Stimulated activated CD8-positive, alpha-beta memory T cell treated with anti-CD3 and anti-CD28 coated beads, Interleukin-4, amount 100 ng/mL, for 4 hours (primary cell): ENCODE data around the gene WDR35.

ENCODE experiments used
- DNase-seq, 2 donors: peaks; one replicate each; pipeline ENCODE4 v3.0.0-alpha.2; 2020; ENCODE audit warnings: low read depth in 2 of 2, low spot score in 1 of 2

Gene WDR35

GRCh38 chr2:19989667-19990415 is at the start of gene WDR35:
Gene WDR35 (minus strand): TSS chr2:19990105. CDS start chr2:19990015, 90 bp downstream.
- DNase-seq = peak; percentile 81 to 82

GRCh38 chr2:20037660-20038059 is 47.8 kb upstream of the WDR35 start:
- DNase-seq = no peak

DNA sequence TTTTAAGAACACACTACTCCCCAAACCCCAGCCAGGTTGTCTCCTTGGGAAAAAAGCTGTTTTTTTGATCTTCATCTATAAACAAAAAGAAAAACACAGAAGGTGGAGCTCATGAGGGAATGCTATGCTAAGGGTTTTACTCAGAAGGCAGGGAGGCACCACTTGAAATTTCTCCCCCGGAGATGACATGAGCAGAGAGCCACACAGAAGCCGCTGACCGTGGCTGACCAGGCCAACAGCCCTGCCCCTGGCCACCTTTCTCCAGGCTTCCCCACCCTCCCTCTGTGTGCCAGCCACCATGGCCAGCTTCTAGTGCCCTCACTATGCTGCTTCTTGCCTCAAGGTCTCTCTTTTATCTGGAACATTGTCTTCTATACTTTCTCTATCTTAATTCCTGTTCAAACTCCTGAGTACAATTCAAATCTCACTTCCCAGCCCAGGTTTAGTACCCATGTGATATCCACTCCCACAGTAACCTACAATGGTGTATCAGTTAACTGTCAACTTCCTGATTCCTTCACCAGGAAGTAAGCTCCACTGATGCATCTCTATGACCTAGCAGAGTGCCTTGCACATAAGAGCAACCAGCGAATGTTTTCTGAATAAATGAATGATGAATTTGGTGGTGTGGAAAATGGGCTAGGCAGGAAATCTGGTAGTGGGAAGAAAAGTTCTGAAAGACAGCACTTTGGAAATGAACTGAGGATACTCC is 46.2 kb upstream of the WDR35 start:
- DNase-seq = no peak

- no peak for DNase-seq
These were observed 44.9 kb upstream of the WDR35 start for GRCh38 chr2:20034821-20035220.

DNA sequence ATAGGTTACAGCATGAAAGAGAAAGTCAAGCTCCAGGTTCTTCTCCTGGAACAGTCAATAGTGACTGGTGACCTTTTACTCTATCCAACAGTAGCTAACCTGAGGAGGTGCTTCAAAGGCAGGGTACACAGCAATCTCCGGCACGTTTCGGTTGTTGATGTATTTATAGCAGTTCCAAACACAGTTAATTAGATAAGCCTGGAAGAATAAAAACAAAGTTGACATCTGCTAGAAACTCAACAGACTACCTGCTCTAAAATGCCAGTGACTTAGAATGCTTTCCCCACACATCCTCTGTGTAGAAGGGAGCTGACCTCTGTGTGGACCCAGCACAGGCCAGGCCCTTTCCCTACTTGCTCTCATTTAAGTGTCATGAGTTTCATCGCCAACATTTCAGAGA is 44.3 kb upstream of the WDR35 start:
- DNase-seq = no peak

- DNase-seq = no peak
These were observed 43.4 kb upstream of the WDR35 start for GRCh38 chr2:20033322-20033721.

DNA sequence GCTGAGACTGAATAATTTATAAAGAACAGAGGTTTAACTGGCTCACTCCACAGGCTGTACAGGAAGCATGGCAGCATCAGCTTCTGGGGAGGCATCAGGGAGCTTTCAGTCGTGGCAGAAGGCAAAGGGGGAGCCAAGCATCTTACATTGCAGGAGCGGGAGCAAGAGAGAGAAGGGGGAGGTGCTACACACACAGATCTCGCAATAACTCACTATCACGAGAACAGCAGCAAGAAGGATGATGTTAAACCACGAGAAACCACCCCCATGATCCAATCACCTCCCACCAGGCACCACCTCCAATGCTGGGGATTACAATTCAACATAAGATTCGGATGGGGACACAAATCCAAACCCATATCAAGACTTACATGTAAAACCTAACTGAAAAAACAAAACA is 40.3 kb upstream of the WDR35 start:
- DNase-seq = no peak

- DNase-seq = no peak
These were observed 38.0 kb upstream of the WDR35 start for GRCh38 chr2:20027705-20028434.

- no peak for DNase-seq
These were observed 37.4 kb upstream of the WDR35 start for GRCh38 chr2:20027260-20027677.

GRCh38 chr2:20025065-20025786 is 35.3 kb upstream of the WDR35 start:
- DNase-seq = no peak

- DNase-seq = no peak
These were observed 33.8 kb upstream of the WDR35 start for GRCh38 chr2:20023688-20024087.

- DNase-seq = no peak
These were observed 31.6 kb upstream of the WDR35 start for GRCh38 chr2:20021405-20022009.

GRCh38 chr2:20019747-20020146 is 29.8 kb upstream of the WDR35 start:
- DNase-seq = no peak

DNA sequence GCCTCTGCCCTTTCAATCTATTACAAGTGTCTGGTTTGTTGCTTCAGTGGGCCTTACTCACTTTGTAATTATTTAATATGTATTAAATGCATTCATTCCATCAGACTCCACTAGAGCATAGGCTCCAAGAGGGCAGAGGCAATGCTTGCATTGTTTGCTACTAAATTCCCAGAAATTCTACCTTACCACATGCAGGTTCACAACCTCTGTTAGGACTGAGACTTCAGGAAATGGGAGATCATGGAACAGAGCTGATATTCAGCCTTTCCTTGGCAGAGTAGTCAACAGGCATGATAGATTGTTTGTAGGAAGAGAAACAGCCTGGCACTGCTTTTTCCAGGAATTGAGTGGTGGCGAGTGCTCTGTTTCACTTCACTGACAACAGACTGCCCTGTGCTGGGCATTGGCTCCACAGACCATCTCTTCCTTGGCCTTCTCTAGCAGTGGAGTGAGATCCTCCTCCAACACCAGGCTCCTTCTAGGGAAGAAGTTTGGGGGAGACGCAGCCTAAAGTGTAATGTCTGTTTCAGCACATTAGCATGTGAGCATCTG is 28.8 kb upstream of the WDR35 start:
- no peak for DNase-seq

DNA sequence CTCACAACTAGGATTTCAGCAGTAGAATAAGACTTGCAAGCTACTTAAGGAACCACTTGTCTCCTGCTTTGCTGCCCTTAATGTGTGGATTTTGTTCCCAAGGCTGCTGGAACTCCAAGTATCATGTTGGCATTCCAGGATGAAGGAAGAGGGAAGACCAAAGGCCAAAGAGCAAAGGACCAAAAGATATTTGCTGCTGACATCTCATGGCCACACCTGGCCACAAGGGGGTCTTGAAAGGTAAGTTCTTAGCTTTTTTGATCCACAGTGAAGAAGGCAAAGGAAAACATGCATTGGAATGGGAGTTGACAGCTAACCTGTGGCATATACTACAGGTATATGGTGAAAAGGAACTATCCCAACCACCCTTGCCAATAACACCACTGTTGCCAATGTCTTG is 26.4 kb upstream of the WDR35 start:
- no peak for DNase-seq

DNA sequence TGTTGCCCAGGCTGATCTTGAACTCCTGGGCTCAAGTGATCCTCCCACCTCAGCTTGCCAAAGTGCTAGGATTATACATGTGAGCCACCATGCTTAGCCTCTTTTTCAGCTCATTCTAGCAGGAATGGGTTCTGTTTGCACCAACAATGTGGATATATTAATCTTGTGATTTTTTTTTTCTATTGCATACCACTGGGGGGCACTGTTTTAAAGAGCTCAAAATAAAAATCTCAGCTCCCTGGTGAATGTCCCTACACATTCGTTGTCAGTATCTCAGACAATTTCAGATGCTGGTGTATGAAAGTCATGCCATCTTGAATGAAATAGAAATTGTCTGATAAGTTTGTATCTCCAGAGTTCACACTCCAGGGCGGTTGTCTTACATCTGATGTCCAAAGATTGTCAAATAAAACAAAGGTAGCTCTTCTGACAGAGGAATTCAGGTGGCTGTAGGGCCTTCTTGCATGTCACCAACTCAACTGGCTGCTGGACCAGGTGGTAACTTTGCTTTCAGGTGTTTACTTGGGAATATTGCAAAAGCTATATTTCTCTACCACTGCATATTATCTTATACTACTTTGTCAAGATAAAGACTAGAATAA is 25.7 kb upstream of the WDR35 start:
- DNase-seq = no peak

DNA sequence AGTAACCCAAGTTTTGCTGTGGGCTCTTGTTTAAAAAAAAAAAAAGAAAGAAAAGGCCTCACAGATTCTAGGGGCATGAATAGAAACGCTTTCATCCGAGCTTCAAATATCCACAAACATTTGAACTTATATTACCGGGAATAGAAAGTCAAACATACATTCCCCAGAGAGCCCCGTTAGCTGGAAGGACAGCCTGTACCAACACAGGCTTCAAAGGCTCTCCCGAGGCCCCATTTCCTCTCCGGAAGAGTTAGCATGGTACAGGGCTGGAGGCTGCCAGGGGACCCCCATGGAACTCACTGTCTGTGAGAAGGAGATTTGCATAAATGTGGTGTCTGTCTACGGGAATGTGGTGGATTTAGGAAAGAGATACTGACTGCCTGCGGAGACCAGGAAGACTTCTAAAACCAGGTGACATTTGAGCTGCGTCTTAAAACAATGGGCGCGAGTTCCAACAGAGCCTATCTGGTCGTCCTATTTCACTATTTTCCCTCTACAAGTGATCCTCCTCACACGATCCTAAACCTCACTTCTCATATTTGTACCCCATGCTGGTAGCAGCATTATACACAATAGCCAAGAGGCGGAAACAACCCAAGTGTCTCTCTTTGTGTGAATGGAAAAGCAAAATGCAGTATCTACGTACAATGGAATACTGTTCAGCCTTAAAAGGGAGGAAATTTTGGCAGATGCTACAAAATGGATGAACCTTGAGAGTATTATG is 23.4 kb upstream of the WDR35 start:
- no peak for DNase-seq

- DNase-seq = no peak
These were observed 22.6 kb upstream of the WDR35 start, which contains the start of gene MATN3 for GRCh38 chr2:20012282-20013125. Gene MATN3 (minus strand): TSS chr2:20012668. CDS start chr2:20012631, 37 bp downstream.

DNA sequence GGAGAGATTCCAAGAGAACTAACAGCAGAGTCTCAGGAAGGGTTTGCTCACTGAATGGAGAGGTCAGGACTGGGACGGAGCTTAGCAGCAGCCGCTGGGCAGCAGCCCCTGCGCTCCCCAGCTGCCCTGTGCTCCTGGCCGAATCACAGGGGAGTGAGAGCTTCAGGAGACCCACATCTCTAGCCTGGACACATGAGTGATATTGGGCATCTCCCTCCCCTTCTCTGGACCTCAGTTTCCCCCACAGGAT is 22.1 kb upstream of the WDR35 start:
- no peak for DNase-seq
